Gastroesophageal sphincter (tissue), 4 donors: ENCODE measurements around the gene GAMT. TPM values are rescaled to one million over a fixed set of nuclear protein-coding genes. Genes with fewer than 3 reads are reported as not detected.
A peak's percentile ranks its signal among the peaks of the same experiment; 100 is the strongest.

Source experiments
- ATAC-seq: fragments of 150-250 bp; one replicate; pipeline ENCODE4 v1.9.1; 2016; ENCODE audit warnings: mild to moderate bottlenecking, moderate library complexity
- H3K27ac ChIP-seq, 4 donors: fragments of 200-600 bp; sonication (generic) in 3 of 4; 1 replicate in 3 of 4; 2 replicates in 1 of 4; pipeline ENCODE4 v1.5.1; 2016 to 2019
- H3K27me3 ChIP-seq: fragments of 200-600 bp; sonication (generic); one replicate; pipeline ENCODE4 v1.5.1; 2019
- H3K36me3 ChIP-seq, 2 donors: fragments of 200-600 bp; sonication (generic); one replicate each; pipeline ENCODE4 v1.5.1; 2019; ENCODE audit warnings: control low read depth in 1 of 2
- H3K4me1 ChIP-seq, 3 donors: fragments of 200-600 bp; sonication (generic); 1 replicate in 2 of 3; 2 replicates in 1 of 3; pipeline ENCODE4 v1.5.1; 2016 to 2019; ENCODE audit warnings: control low read depth in 2 of 3
- H3K4me3 ChIP-seq, 2 donors: fragments of 200-600 bp; sonication (generic); one replicate each; pipeline ENCODE4 v1.5.1; 2019; ENCODE audit warnings: mild to moderate bottlenecking in 1 of 2, moderate library complexity in 1 of 2
- H3K9me3 ChIP-seq, 3 donors: fragments of 200-600 bp; sonication (generic); one replicate each; pipeline ENCODE4 v1.5.1; 2017 to 2019; ENCODE audit warnings: control low read depth in 2 of 3
- CTCF ChIP-seq, 4 experiments: fragments of 200-600 bp in 2 of 4; fragments of 450-650 bp in 2 of 4; sonication (generic) in 1 of 4; IDR thresholded peaks; one replicate each; pipeline ENCODE4 v1.5.1; 2017 to 2019; ENCODE audit warnings: antibody characterized with exemption in 4 of 4, mild to moderate bottlenecking in 2 of 4, moderate library complexity in 2 of 4
- EP300 ChIP-seq: sonication (generic); formaldehyde crosslinking; IDR thresholded peaks from one replicate; pipeline ENCODE4 v1.6.1; 2017; ENCODE audit warnings: antibody characterized with exemption, mild to moderate bottlenecking
- POLR2A ChIP-seq, 2 donors: fragments of 450-650 bp; IDR thresholded peaks; one replicate each; pipeline ENCODE4 v1.6.1; 2017; ENCODE audit warnings: antibody characterized with exemption in 2 of 2, mild to moderate bottlenecking in 2 of 2, moderate library complexity in 1 of 2
- POLR2AphosphoS5 ChIP-seq: sonication (generic); formaldehyde crosslinking; IDR thresholded peaks from one replicate; pipeline ENCODE4 v1.6.1; 2017; ENCODE audit warnings: antibody characterized with exemption
- WGBS, 2 donors: methylation state at CpG; one replicate each; pipeline ENCODE4 v1.1.5; 2018; ENCODE audit warnings: low coverage in 1 of 2; 5-methylcytosine and 5-hydroxymethylcytosine counted together
- total RNA-seq, 4 donors: library from RNA; depleted of rRNA; stranded (reverse); fragments of >200 nt; gene quantifications; one replicate each; pipeline ENCODE4 v1.1.0, GENCODE V29; 2016

GAMT gene
- total RNA-seq, 4 donors from 2014 or later: 10.4 to 14.7 (median 10.9) TPM

GRCh38 chr19:1418951-1419738 is 17.8 kb upstream of the GAMT start:
- Histone ChIP-seq H3K36me3 (peaks cover 0 to 59% of the 10 kb centered on the region in 2 donors), H3K9me3 (no peaks in the 10 kb centered on the region), H3K4me1 (peaks cover 0 to 55% (median 30%) of the 10 kb centered on the region in 3 donors), H3K27me3 (no peaks in the 10 kb centered on the region), H3K4me3 (no peak overlapping the region), H3K27ac (no peak overlapping the region)
- no peak for ATAC-seq
- 60 to 75% methylated on average over 7 to 13 of the region's 21 CpGs for WGBS, 2 donors
- TF ChIP-seq EP300 (no peak), CTCF (IDR thresholded peaks at IDR 0.05) (no peak), POLR2A (IDR thresholded peaks at IDR 0.05) (no peak), POLR2AphosphoS5 (no peak)

GRCh38 chr19:1418496-1418775 is 17.1 kb upstream of the GAMT start:
- Histone ChIP-seq H3K36me3 (peaks cover 0 to 52% of the 10 kb centered on the region in 2 donors), H3K4me3 (no peak overlapping the region), H3K27ac (no peak overlapping the region), H3K4me1 (peaks cover 0 to 62% (median 32%) of the 10 kb centered on the region in 3 donors), H3K27me3 (no peaks in the 10 kb centered on the region), H3K9me3 (no peaks in the 10 kb centered on the region)
- WGBS, 2 donors: 87% methylated on average over 6 of the region's 13 CpGs; no CpG with 5 or more reads in 1 of the 2 donors
- no peak for ATAC-seq
- no peak for TF ChIP-seq CTCF (IDR thresholded peaks at IDR 0.05)
- TF ChIP-seq POLR2AphosphoS5: no peak
- no peak for TF ChIP-seq POLR2A (IDR thresholded peaks at IDR 0.05)
- TF ChIP-seq EP300: no peak

- ATAC-seq: no peak
Observed at GRCh38 chr19:1417681-1418495, 16.5 kb upstream of the GAMT start.

GRCh38 chr19:1417145-1417544 is 15.8 kb upstream of the GAMT start:
- 70% methylated on average over 2 of the region's 21 CpGs; no CpG with 5 or more reads in 1 of the 2 donors for WGBS, 2 donors
- H3K36me3 ChIP-seq: peaks cover 0 to 50% of the 10 kb centered on the region in 2 donors
- H3K27ac ChIP-seq: peak overlapping the region in 2 of 4 donors; percentile 74 to 78

More at GRCh38 chr19:1417681-1418495, 16.5 kb upstream of the GAMT start:
- no peak overlapping the region for H3K4me3 ChIP-seq
- TF ChIP-seq EP300 (no peak), POLR2AphosphoS5 (no peak), POLR2A (IDR thresholded peaks at IDR 0.05) (no peak), CTCF (IDR thresholded peaks at IDR 0.05) (no peak)
- WGBS, 2 donors: 88 to 90% methylated on average over 4 to 16 of the region's 30 CpGs
- no peaks in the 10 kb centered on the region for H3K9me3 ChIP-seq
- H3K36me3 ChIP-seq: peaks cover 0 to 50% of the 10 kb centered on the region in 2 donors
- peaks cover 0 to 67% (median 37%) of the 10 kb centered on the region in 3 donors for H3K4me1 ChIP-seq
- no peaks in the 10 kb centered on the region for H3K27me3 ChIP-seq
- no peak overlapping the region for H3K27ac ChIP-seq

More at GRCh38 chr19:1417145-1417544, 15.8 kb upstream of the GAMT start:
- H3K4me1 ChIP-seq: peaks cover 0 to 75% (median 43%) of the 10 kb centered on the region in 3 donors
- no peak for TF ChIP-seq POLR2AphosphoS5
- TF ChIP-seq EP300: no peak
- no peak for TF ChIP-seq POLR2A (IDR thresholded peaks at IDR 0.05)
- TF ChIP-seq CTCF (IDR thresholded peaks at IDR 0.05): no peak
- no peak for ATAC-seq
- H3K27me3 ChIP-seq: no peaks in the 10 kb centered on the region
- no peak overlapping the region for H3K4me3 ChIP-seq
- H3K9me3 ChIP-seq: no peaks in the 10 kb centered on the region
